ENCODE data around the gene SOX2. TPM values are rescaled to one million over a fixed set of nuclear protein-coding genes. Genes with fewer than 3 reads are reported as not detected.

Gene SOX2
- polyA plus RNA-seq, 3 donors, result not detected

GRCh38 chr3:181687190-181687589, 24.5 kb upstream of the SOX2 start:
- H3K27ac Mint-ChIP-seq, result no peak overlapping the region
- H3K9me3 Mint-ChIP-seq, result peaks cover 0 to 2% (median 0%) of the 10 kb centered on the region in 7 donors
- Histone ChIP-seq H3K4me3 (replicated peaks in 1 of 3; ENCODE audit: low read depth in 2 of 3, low read length in 3 of 3) (no peak overlapping the region), H4K20me1 (ENCODE audit: insufficient read depth, low read length) (no peaks in the 10 kb centered on the region), H3K27me3 (ENCODE audit: control insufficient read depth in 2 of 2, insufficient read depth in 2 of 2, low read length in 2 of 2) (peaks cover 5 to 12% of the 10 kb centered on the region in 2 donors), H2AFZ (ENCODE audit: insufficient read depth, low read depth, low read length, poor library complexity, severe bottlenecking) (no peak overlapping the region), H3K9me3 (replicated peaks in 1 of 2; ENCODE audit: control insufficient read depth in 1 of 2, insufficient read depth in 1 of 2, low read length in 2 of 2) (no peaks in the 10 kb centered on the region), H3K4me2 (replicated peaks; ENCODE audit: extremely low read depth, low read length, poor library complexity, severe bottlenecking) (no peak overlapping the region), H3K79me2 (ENCODE audit: insufficient read depth, low read length) (no peaks in the 10 kb centered on the region), H3K9ac (ENCODE audit: insufficient read depth, low read length, poor library complexity, severe bottlenecking) (no peak overlapping the region), H3K4me1 (ENCODE audit: control insufficient read depth in 1 of 2, insufficient read depth in 2 of 2, low read length in 2 of 2) (no peaks in the 10 kb centered on the region), H3K27ac (ENCODE audit: low read depth in 1 of 2, low read length in 2 of 2) (no peak overlapping the region), H3K36me3 (replicated peaks in 1 of 2; ENCODE audit: control insufficient read depth in 1 of 2, insufficient read depth in 2 of 2, low read length in 2 of 2) (no peaks in the 10 kb centered on the region)
- no peaks in the 10 kb centered on the region for H3K4me1 Mint-ChIP-seq
- TF ChIP-seq, protein P1, sequence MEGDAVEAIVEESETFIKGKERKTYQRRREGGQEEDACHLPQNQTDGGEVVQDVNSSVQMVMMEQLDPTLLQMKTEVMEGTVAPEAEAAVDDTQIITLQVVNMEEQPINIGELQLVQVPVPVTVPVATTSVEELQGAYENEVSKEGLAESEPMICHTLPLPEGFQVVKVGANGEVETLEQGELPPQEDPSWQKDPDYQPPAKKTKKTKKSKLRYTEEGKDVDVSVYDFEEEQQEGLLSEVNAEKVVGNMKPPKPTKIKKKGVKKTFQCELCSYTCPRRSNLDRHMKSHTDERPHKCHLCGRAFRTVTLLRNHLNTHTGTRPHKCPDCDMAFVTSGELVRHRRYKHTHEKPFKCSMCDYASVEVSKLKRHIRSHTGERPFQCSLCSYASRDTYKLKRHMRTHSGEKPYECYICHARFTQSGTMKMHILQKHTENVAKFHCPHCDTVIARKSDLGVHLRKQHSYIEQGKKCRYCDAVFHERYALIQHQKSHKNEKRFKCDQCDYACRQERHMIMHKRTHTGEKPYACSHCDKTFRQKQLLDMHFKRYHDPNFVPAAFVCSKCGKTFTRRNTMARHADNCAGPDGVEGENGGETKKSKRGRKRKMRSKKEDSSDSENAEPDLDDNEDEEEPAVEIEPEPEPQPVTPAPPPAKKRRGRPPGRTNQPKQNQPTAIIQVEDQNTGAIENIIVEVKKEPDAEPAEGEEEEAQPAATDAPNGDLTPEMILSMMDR (IDR thresholded peaks at IDR 0.05), result no peak
- H3K36me3 Mint-ChIP-seq, result no peaks in the 10 kb centered on the region
- peaks cover 0 to 18% (median 2%) of the 10 kb centered on the region in 3 donors for H3K27me3 Mint-ChIP-seq (ENCODE audit: low read depth in 3 of 3)
- no CpG with 5 or more reads among the region's 1 CpG for WGBS (ENCODE audit: insufficient coverage)
- intact Hi-C loops (cut with micrococcal nuclease), result no loop called here
- DNase-seq, result no peak
- no peak overlapping the region for H3K4me3 Mint-ChIP-seq

DNA sequence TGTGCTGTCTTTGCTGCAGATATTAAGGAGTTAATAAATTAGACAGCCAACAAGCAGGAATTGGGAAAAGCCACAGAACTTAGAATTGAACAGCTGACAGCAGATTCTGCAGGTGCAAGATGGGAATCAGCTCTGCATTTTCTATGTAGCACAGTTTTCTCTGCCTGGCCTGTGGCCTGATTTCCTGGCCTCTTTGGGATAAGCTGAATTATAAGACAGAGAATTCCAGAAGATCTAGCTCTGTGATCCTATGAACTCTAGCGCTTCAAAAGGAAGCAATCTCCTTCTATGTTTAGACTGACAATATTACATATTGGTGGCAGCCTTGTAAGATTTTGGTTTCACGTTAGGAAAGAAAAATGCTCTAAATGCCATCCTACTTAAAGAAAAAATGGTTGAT, 24.0 kb upstream of the SOX2 start:
- Mint-ChIP-seq H3K36me3 (no peaks in the 10 kb centered on the region), H3K9me3 (no peaks in the 10 kb centered on the region), H3K27ac (no peak overlapping the region), H3K4me3 (no peak overlapping the region), H3K4me1 (no peaks in the 10 kb centered on the region), H3K27me3 (ENCODE audit: low read depth in 3 of 3) (peaks cover 0 to 22% (median 4%) of the 10 kb centered on the region in 3 donors)
- H3K9ac ChIP-seq (ENCODE audit: insufficient read depth, low read length, poor library complexity, severe bottlenecking), result no peak overlapping the region
- no peaks in the 10 kb centered on the region for H3K36me3 ChIP-seq (replicated peaks in 1 of 2; ENCODE audit: control insufficient read depth in 1 of 2, insufficient read depth in 2 of 2, low read length in 2 of 2)
- no peaks in the 10 kb centered on the region for H3K9me3 ChIP-seq (replicated peaks in 1 of 2; ENCODE audit: control insufficient read depth in 1 of 2, insufficient read depth in 1 of 2, low read length in 2 of 2)
- H2AFZ ChIP-seq (ENCODE audit: insufficient read depth, low read depth, low read length, poor library complexity, severe bottlenecking), result no peak overlapping the region
- H3K27me3 ChIP-seq (ENCODE audit: control insufficient read depth in 2 of 2, insufficient read depth in 2 of 2, low read length in 2 of 2), result peaks cover 6 to 17% of the 10 kb centered on the region in 2 donors
- no peaks in the 10 kb centered on the region for H3K79me2 ChIP-seq (ENCODE audit: insufficient read depth, low read length)
- H4K20me1 ChIP-seq (ENCODE audit: insufficient read depth, low read length), result no peaks in the 10 kb centered on the region
- intact Hi-C loops (cut with micrococcal nuclease), result no loop called here
- no peak overlapping the region for H3K4me2 ChIP-seq (replicated peaks; ENCODE audit: extremely low read depth, low read length, poor library complexity, severe bottlenecking)
- H3K27ac ChIP-seq (ENCODE audit: low read depth in 1 of 2, low read length in 2 of 2), result no peak overlapping the region
- H3K4me3 ChIP-seq (replicated peaks in 1 of 3; ENCODE audit: low read depth in 2 of 3, low read length in 3 of 3), result no peak overlapping the region
- TF ChIP-seq, protein P1 (IDR thresholded peaks at IDR 0.05), result no peak
- no CpG with 5 or more reads among the region's 2 CpGs for WGBS (ENCODE audit: insufficient coverage)
- no peaks in the 10 kb centered on the region for H3K4me1 ChIP-seq (ENCODE audit: control insufficient read depth in 1 of 2, insufficient read depth in 2 of 2, low read length in 2 of 2)
- DNase-seq, result no peak
